NCI-H146 treated with DMSO at 0.1 percent for 48 hours (cell line): ENCODE data around the gene USP17L15.
"Not testable (repeated sequence)": the region's sequence is repeated elsewhere in the genome, so short reads cannot be mapped to it uniquely, and the experiment has no call there.

ENCODE experiments used
- DNase-seq: peaks from one replicate; lab custom pipeline; 2025; ENCODE audit not compliant: unreplicated experiment; lab: John Stamatoyannopoulos, UW

Gene USP17L15

GRCh38 chr4:9234085-9234484, at the start of gene USP17L15:
USP17L15 (plus strand) TSS chr4:9234385; CDS start chr4:9234385, 0 bp downstream.
- DNase-seq = not testable (repeated sequence)

GRCh38 chr4:9210357-9210756, 23.8 kb upstream of the USP17L15 start, which contains the start of gene USP17L10:
USP17L10 (plus strand) TSS chr4:9210657; CDS start chr4:9210657, 0 bp downstream.
- DNase-seq = not testable (repeated sequence)

GRCh38 chr4:9214701-9215100, 19.5 kb upstream of the USP17L15 start:
- not testable (repeated sequence) for DNase-seq

GRCh38 chr4:9215105-9215504, 19.1 kb upstream of the USP17L15 start, which contains the start of gene USP17L11:
USP17L11 (plus strand) TSS chr4:9215405; CDS start chr4:9215405, 0 bp downstream.
- not testable (repeated sequence) for DNase-seq

GRCh38 chr4:9219852-9220251, 14.3 kb upstream of the USP17L15 start, which contains the start of gene USP17L12:
USP17L12 (plus strand) TSS chr4:9220152; CDS start chr4:9220152, 0 bp downstream.
- not testable (repeated sequence) for DNase-seq

- DNase-seq = not testable (repeated sequence)
Observed at GRCh38 chr4:9224596-9224995, 9.6 kb upstream of the USP17L15 start, which contains the start of gene USP17L13. USP17L13 (plus strand) TSS chr4:9224896; CDS start chr4:9224896, 0 bp downstream.

GRCh38 chr4:9230249-9230648, 3.9 kb upstream of the USP17L15 start:
- DNase-seq = not testable (repeated sequence)

- DNase-seq = not testable (repeated sequence)
Observed at GRCh38 chr4:9238461-9238860, 4.3 kb downstream of the USP17L15 start.

GRCh38 chr4:9243579-9243978, 9.4 kb downstream of the USP17L15 start, which contains the start of gene USP17L17:
USP17L17 (plus strand) TSS chr4:9243879; CDS start chr4:9243879, 0 bp downstream.
- not testable (repeated sequence) for DNase-seq

GRCh38 chr4:9247953-9248680, 13.9 kb downstream of the USP17L15 start, which contains the start of gene USP17L18:
USP17L18 (plus strand) TSS chr4:9248630; CDS start chr4:9248630, 0 bp downstream.
- DNase-seq = not testable (repeated sequence)

- DNase-seq = not testable (repeated sequence)
Observed at GRCh38 chr4:9253078-9253477, 18.9 kb downstream of the USP17L15 start, which contains the start of gene USP17L19. USP17L19 (plus strand) TSS chr4:9253378; CDS start chr4:9253378, 0 bp downstream.

- DNase-seq = not testable (repeated sequence)
Observed at GRCh38 chr4:9257824-9258223, 23.6 kb downstream of the USP17L15 start, which contains the start of gene USP17L20. USP17L20 (plus strand) TSS chr4:9258124; CDS start chr4:9258124, 0 bp downstream.

- DNase-seq = not testable (repeated sequence)
Observed at GRCh38 chr4:9262572-9262971, 28.4 kb downstream of the USP17L15 start, which contains the start of gene USP17L21. USP17L21 (plus strand) TSS chr4:9262872; CDS start chr4:9262872, 0 bp downstream.

- not testable (repeated sequence) for DNase-seq
Observed at GRCh38 chr4:9267319-9267718, 33.1 kb downstream of the USP17L15 start, which contains the start of gene USP17L22. USP17L22 (plus strand) TSS chr4:9267619; CDS start chr4:9267619, 0 bp downstream.

GRCh38 chr4:9271719-9272118, 37.5 kb downstream of the USP17L15 start:
- DNase-seq = not testable (repeated sequence)
